H1 (cell line): Measurements from ENCODE around the gene CDRT4. TPM values are rescaled to one million over a fixed set of nuclear protein-coding genes. Genes with fewer than 3 reads are reported as not detected.

Experiments used
- CTCF ChIA-PET: fragments of 300-600 bp; sonication (Branson Sonifier 250); formaldehyde crosslinking; loops from one replicate; lab custom pipeline; 2021; ENCODE audit not compliant: partially characterized antibody; lab: Charles Lee
- POLR2A ChIA-PET: fragments of 300-600 bp; sonication (Branson Sonifier 250); formaldehyde crosslinking; loops from one replicate; lab custom pipeline; 2021; ENCODE audit warnings: inconsistent platforms; ENCODE audit not compliant: partially characterized antibody; lab: Charles Lee
- DNase-seq, 2 experiments: peaks; one replicate each; pipeline versions ENCODE4 v3.0.0 to v3.0.0-alpha.2; 2010 to 2022; ENCODE audit warnings: low spot score in 2 of 2, low read depth in 1 of 2, mixed read lengths in 1 of 2
- FAIRE-seq: peaks from 2 replicates; lab custom pipeline; 2011; peaks lifted over from hg19 to GRCh38; lab: Jason Lieb, UNC
- H2AFZ ChIP-seq: 2 replicates; pipeline ENCODE4 v1.8.1; 2012; ENCODE audit warnings: low read length, inconsistent platforms
- H2AK5ac ChIP-seq: 2 replicates; pipeline ENCODE4 v1.6.1; 2013; ENCODE audit warnings: low read depth, low read length
- H2BK120ac ChIP-seq: replicated peaks from 2 replicates; pipeline ENCODE3; 2013; ENCODE audit warnings: low read depth, low read length, inconsistent platforms
- H2BK12ac ChIP-seq: 2 replicates; pipeline ENCODE4 v1.6.1; 2013; ENCODE audit warnings: low read depth, low read length
- H2BK15ac ChIP-seq: 2 replicates; pipeline ENCODE4 v1.6.1; 2013; ENCODE audit warnings: low read length
- H2BK20ac ChIP-seq: 2 replicates; pipeline ENCODE4 v1.6.1; 2013; ENCODE audit warnings: low read length
- H2BK5ac ChIP-seq: 2 replicates; pipeline ENCODE4 v1.6.1; 2013; ENCODE audit warnings: low read depth, low read length
- H3K14ac ChIP-seq: 2 replicates; pipeline ENCODE4 v1.6.1; 2013; ENCODE audit warnings: inconsistent platforms; ENCODE audit not compliant: insufficient read length
- H3K18ac ChIP-seq: 2 replicates; pipeline ENCODE4 v1.6.1; 2013; ENCODE audit warnings: low read length; ENCODE audit errors: extremely low read depth
- H3K23ac ChIP-seq: 2 replicates; pipeline ENCODE4 v1.6.1; 2013; ENCODE audit warnings: inconsistent platforms; ENCODE audit not compliant: insufficient read length
- H3K23me2 ChIP-seq: 2 replicates; pipeline ENCODE4 v1.6.1; 2013; ENCODE audit warnings: low read depth, low read length
- H3K27ac ChIP-seq: 2 replicates; pipeline ENCODE4 v1.6.1; 2011; ENCODE audit warnings: low read depth, low read length, inconsistent platforms
- H3K27me3 ChIP-seq, 4 experiments: replicated peaks in 1 of 4; 1 replicate in 1 of 4; 2 replicates in 3 of 4; pipeline versions ENCODE4 v1.6.1 to v1.8.1; 2011 to 2013; ENCODE audit warnings: low read length in 3 of 4, mild to moderate bottlenecking in 3 of 4, inconsistent platforms in 2 of 4, mixed read lengths in 2 of 4, moderate library complexity in 1 of 4; ENCODE audit not compliant: control insufficient read depth in 3 of 4, insufficient read depth in 3 of 4; ENCODE audit errors: extremely low read depth in 1 of 4
- H3K36me3 ChIP-seq, 4 experiments: 2 replicates each; pipeline versions ENCODE4 v1.6.1 to v1.8.1; 2011 to 2013; ENCODE audit warnings: mild to moderate bottlenecking in 4 of 4, low read length in 3 of 4, moderate library complexity in 2 of 4, control low read depth in 1 of 4, inconsistent platforms in 1 of 4; ENCODE audit not compliant: insufficient read depth in 4 of 4, control insufficient read depth in 2 of 4
- H3K4ac ChIP-seq: replicated peaks from 2 replicates; pipeline ENCODE3; 2013; ENCODE audit warnings: low read length, low read depth, mixed read lengths, inconsistent platforms; ENCODE audit not compliant: insufficient read length
- H3K4me1 ChIP-seq, 4 experiments: replicated peaks in 1 of 4; 1 replicate in 1 of 4; 2 replicates in 3 of 4; pipeline versions ENCODE4 v1.6.1 to v1.8.1; 2011 to 2013; ENCODE audit warnings: low read length in 3 of 4, inconsistent platforms in 2 of 4, mixed read lengths in 1 of 4; ENCODE audit not compliant: insufficient read depth in 4 of 4, control insufficient read depth in 3 of 4
- H3K4me2 ChIP-seq, 2 experiments: 2 replicates each; pipeline versions ENCODE4 v1.6.1 to v1.8.1; 2011 to 2013; ENCODE audit warnings: low read depth in 2 of 2, low read length in 2 of 2, control low read depth in 1 of 2, inconsistent platforms in 1 of 2, mild to moderate bottlenecking in 1 of 2; ENCODE audit not compliant: insufficient read depth in 1 of 2
- H3K4me3 ChIP-seq, 4 experiments: fragments of 200-600, 300-600 bp in 1 of 4; sonication (generic), shearing (Covaris generic), sonication (Bioruptor Twin) in 1 of 4; 2 replicates each; pipeline versions ENCODE4 v1.5.1 to v1.8.1; 2011 to 2016; ENCODE audit warnings: low read length in 4 of 4, low read depth in 3 of 4, control low read depth in 2 of 4, inconsistent platforms in 2 of 4, mild to moderate bottlenecking in 2 of 4, mixed read lengths in 1 of 4, moderate library complexity in 1 of 4; ENCODE audit not compliant: insufficient read depth in 2 of 4; ENCODE audit errors: extremely low read depth in 1 of 4
- H3K56ac ChIP-seq: replicated peaks from 2 replicates; pipeline ENCODE3; 2013; ENCODE audit warnings: low read depth, mild to moderate bottlenecking, mixed read lengths, low read length, inconsistent platforms; ENCODE audit not compliant: insufficient read length
- H3K79me1 ChIP-seq: 2 replicates; pipeline ENCODE4 v1.6.1; 2013; ENCODE audit warnings: low read depth, low read length, control low read depth
- H3K79me2 ChIP-seq, 2 experiments: 2 replicates each; pipeline versions ENCODE4 v1.6.1 to v1.8.1; 2012 to 2013; ENCODE audit warnings: low read length in 2 of 2, mild to moderate bottlenecking in 2 of 2, inconsistent platforms in 1 of 2; ENCODE audit not compliant: insufficient read depth in 2 of 2, control insufficient read depth in 1 of 2
- H3K9ac ChIP-seq, 4 experiments: replicated peaks in 1 of 4; 1 replicate in 1 of 4; 2 replicates in 3 of 4; pipeline versions ENCODE4 v1.6.1 to v1.8.1; 2011 to 2013; ENCODE audit warnings: low read depth in 3 of 4, low read length in 3 of 4, control low read depth in 2 of 4, mild to moderate bottlenecking in 2 of 4, moderate library complexity in 2 of 4, inconsistent platforms in 1 of 4; ENCODE audit errors: extremely low read depth in 1 of 4
- H3K9me3 ChIP-seq, 2 experiments: 2 replicates each; pipeline versions ENCODE4 v1.6.1 to v1.8.1; 2012 to 2013; ENCODE audit warnings: mild to moderate bottlenecking in 2 of 2, moderate library complexity in 2 of 2, control low read depth in 1 of 2, inconsistent platforms in 1 of 2, low read depth in 1 of 2, low read length in 1 of 2, mixed read lengths in 1 of 2; ENCODE audit not compliant: insufficient read depth in 2 of 2
- H4K20me1 ChIP-seq, 2 experiments: replicated peaks in 1 of 2; 2 replicates each; pipeline versions ENCODE3 to v1.8.1; 2011 to 2013; ENCODE audit warnings: inconsistent platforms in 2 of 2, low read length in 2 of 2, mild to moderate bottlenecking in 1 of 2; ENCODE audit not compliant: insufficient read depth in 2 of 2, control insufficient read depth in 1 of 2
- H4K5ac ChIP-seq: 2 replicates; pipeline ENCODE4 v1.6.1; 2013; ENCODE audit warnings: low read length, low read depth, mixed read lengths, inconsistent platforms; ENCODE audit not compliant: insufficient read length
- H4K8ac ChIP-seq: 2 replicates; pipeline ENCODE4 v1.8.0; 2013; ENCODE audit warnings: mild to moderate bottlenecking, moderate library complexity, low read length, inconsistent platforms; ENCODE audit not compliant: insufficient read depth; ENCODE audit errors: extremely low read depth
- H4K91ac ChIP-seq: replicated peaks from 2 replicates; pipeline ENCODE3; 2013; ENCODE audit warnings: low read length, mixed read lengths, inconsistent platforms; ENCODE audit not compliant: insufficient read length
- GABPA ChIP-seq: IDR thresholded peaks from 2 replicates; pipeline ENCODE4 v1.6.1; 2011; ENCODE audit warnings: mild to moderate bottlenecking, low read length, moderate library complexity, borderline replicate concordance; ENCODE audit not compliant: insufficient read depth
- MAFK ChIP-seq: IDR thresholded peaks from 2 replicates; pipeline ENCODE4 v1.6.1; 2012; ENCODE audit warnings: low read depth, mild to moderate bottlenecking, improper control_type of control experiment, low read length
- POLR2AphosphoS5 ChIP-seq: IDR thresholded peaks from 2 replicates; pipeline ENCODE4 v1.6.1; 2011; ENCODE audit warnings: low read depth, low read length
- WGBS, 2 experiments: shearing (Covaris generic) in 1 of 2; methylation state at CpG; one replicate each; pipeline versions ENCODE4 v1.1.6 to v1.1.7; 2013 to 2015; ENCODE audit warnings: low lambda C conversion rate in 2 of 2, mixed read lengths in 2 of 2, inconsistent platforms in 1 of 2, low coverage in 1 of 2, missing lambda C conversion rate in 1 of 2; ENCODE audit not compliant: insufficient replicate concordance in 2 of 2, insufficient coverage in 1 of 2, insufficient read length in 1 of 2; ENCODE audit errors: extremely low coverage in 1 of 2, missing lambda C conversion rate in 1 of 2; 5-methylcytosine and 5-hydroxymethylcytosine counted together
- polyA plus RNA-seq, 7 experiments: library from polyadenylated mRNA; depleted of rRNA in 3 of 7; stranded (reverse) in 5 of 7; unstranded in 2 of 7; fragments of >200 nt in 5 of 7; fragments of 200-250 nt in 2 of 7; gene quantifications; 1 replicate in 5 of 7; 2 replicates in 1 of 7; 4 replicates in 1 of 7; pipeline versions ENCODE4 v1.2.1 to v1.2.3, GENCODE V29; 2011 to 2013; ENCODE audit warnings: missing spikeins in 2 of 7, mixed read lengths in 2 of 7
- total RNA-seq: library from RNA; stranded (reverse); fragmentation: NEBNext Ultra II Directional; extraction: Animal tissue kit (Norgen Biotek cat#: 25700); gene quantifications from 2 replicates; pipeline ENCODE4 v1.2.1, GENCODE V29; 2021
- TF ChIP-seq, protein P1 (sequence below): IDR thresholded peaks from 2 replicates; pipeline ENCODE4 v1.6.1; 2012; ENCODE audit warnings: inconsistent platforms

CDRT4 gene
- total and polyA plus RNA-seq, 2 of the 8 experiments (the other 6 are each of a cell fraction or from before 2014, with no cell fraction given): 2.6 to 5.6 TPM

- no peak overlapping the region for H2BK12ac ChIP-seq
- no peaks in the 10 kb centered on the region; a peak in 1 of 4 replicates for H3K9me3 ChIP-seq
- no peak overlapping the region for H4K91ac ChIP-seq
- H3K14ac ChIP-seq: no peak overlapping the region
- no peak overlapping the region for H2BK120ac ChIP-seq
- no peaks in the 10 kb centered on the region for H3K79me1 ChIP-seq
- peaks cover 5 to 20% (median 7%) of the 10 kb centered on the region in 4 experiments for H3K4me1 ChIP-seq
- H2BK20ac ChIP-seq: no peak overlapping the region
- no peak overlapping the region for H3K56ac ChIP-seq
- DNase-seq (no peak), FAIRE-seq (no peak)
- no peak overlapping the region for H2AK5ac ChIP-seq
- H3K27me3 ChIP-seq: no peaks in the 10 kb centered on the region
- H3K23ac ChIP-seq: no peak overlapping the region
- H3K4me2 ChIP-seq: no peak overlapping the region
- no peak overlapping the region for H3K9ac ChIP-seq
- H2BK15ac ChIP-seq: no peak overlapping the region
- no peak overlapping the region for H3K4ac ChIP-seq
- TF ChIP-seq, protein P1, sequence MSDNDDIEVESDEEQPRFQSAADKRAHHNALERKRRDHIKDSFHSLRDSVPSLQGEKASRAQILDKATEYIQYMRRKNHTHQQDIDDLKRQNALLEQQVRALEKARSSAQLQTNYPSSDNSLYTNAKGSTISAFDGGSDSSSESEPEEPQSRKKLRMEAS: no peak
- no peak for TF ChIP-seq POLR2AphosphoS5
- no peak for TF ChIP-seq MAFK
- no peak for TF ChIP-seq GABPA
- H3K23me2 ChIP-seq: no peaks in the 10 kb centered on the region
- no peak overlapping the region for H3K4me3 ChIP-seq
- no peak overlapping the region for H4K8ac ChIP-seq
- H3K36me3 ChIP-seq: peaks cover under 1 to 3% (median 1%) of the 10 kb centered on the region in 4 experiments; a peak in 3 of 8 replicates
- H2AFZ ChIP-seq: no peak overlapping the region
- 93% methylated on average over 2 of the region's 2 CpGs; no CpG with 5 or more reads in 1 of the 2 experiments for WGBS, 2 experiments
- H4K20me1 ChIP-seq: no peaks in the 10 kb centered on the region
- no peak overlapping the region for H3K18ac ChIP-seq
- ChIA-PET POLR2A (interaction anchor here (0.9 to 1.3 kb wide), 3 partner anchors 8 to 230 kb away, joined by 3 to 4 read pairs (median 4); no protein-coding TSS in a partner anchor), CTCF (interaction anchor here (0.8 to 2.2 kb wide), 5 partner anchors 13 to 241 kb away, joined by 3 to 17 read pairs (median 5); no protein-coding TSS in a partner anchor)
- H3K79me2 ChIP-seq: no peaks in the 10 kb centered on the region
- no peak overlapping the region for H3K27ac ChIP-seq
- no peak overlapping the region for H2BK5ac ChIP-seq
- H4K5ac ChIP-seq: no peak overlapping the region
Observed at GRCh38 chr17:15488557-15488956, 21.1 kb upstream of the CDRT4 start.
